Measurements from ENCODE around the gene CRIP2.

CRIP2 gene

GRCh38 chr14:105440554-105440900, 34.1 kb upstream of the CRIP2 start:
- Histone ChIP-seq H4K20me1 (ENCODE audit: insufficient read depth) (peaks cover 9% of the 10 kb centered on the region; the same call in 1 of the 2 replicates), H3K36me3 (ENCODE audit: insufficient read depth) (no peaks in the 10 kb centered on the region)

GRCh38 chr14:105440992-105441391, 33.6 kb upstream of the CRIP2 start:
- Histone ChIP-seq H3K27ac (no peak overlapping the region), H4K20me1 (ENCODE audit: insufficient read depth) (peaks cover 9% of the 10 kb centered on the region; the same call in 1 of the 2 replicates), H3K4me1 (ENCODE audit: low read depth, poor library complexity, severe bottlenecking) (no peaks in the 10 kb centered on the region), H2AFZ (ENCODE audit: low read depth) (no peak overlapping the region), H3K79me2 (ENCODE audit: insufficient read depth, low read depth) (peaks cover 18% of the 10 kb centered on the region), H3K27me3 (ENCODE audit: insufficient read depth, low read depth) (no peaks in the 10 kb centered on the region), H3K9ac (no peak overlapping the region), H3K4me2 (no peak overlapping the region), H3K4me3 (IDR thresholded peaks at IDR 0.05; ENCODE audit: insufficient read depth, low read depth, low read length) (no peak overlapping the region), H3K36me3 (ENCODE audit: insufficient read depth) (no peaks in the 10 kb centered on the region)
- TF ChIP-seq CTCF (conservative IDR thresholded peaks at IDR 0.05; ENCODE audit: low read depth, low read length) = no peak

More at GRCh38 chr14:105440554-105440900, 34.1 kb upstream of the CRIP2 start:
- no peak for TF ChIP-seq CTCF (conservative IDR thresholded peaks at IDR 0.05; ENCODE audit: low read depth, low read length)
- no peak overlapping the region for H2AFZ ChIP-seq (ENCODE audit: low read depth)
- no peak overlapping the region for H3K4me2 ChIP-seq
- H3K27me3 ChIP-seq (ENCODE audit: insufficient read depth, low read depth) = no peaks in the 10 kb centered on the region
- H3K79me2 ChIP-seq (ENCODE audit: insufficient read depth, low read depth) = peaks cover 23% of the 10 kb centered on the region
- peaks cover under 1% of the 10 kb centered on the region for H3K4me1 ChIP-seq (ENCODE audit: low read depth, poor library complexity, severe bottlenecking)
- no peak overlapping the region for H3K4me3 ChIP-seq (IDR thresholded peaks at IDR 0.05; ENCODE audit: insufficient read depth, low read depth, low read length)
- no peak overlapping the region for H3K27ac ChIP-seq
- H3K9ac ChIP-seq = no peak overlapping the region

- Histone ChIP-seq H3K79me2 (ENCODE audit: insufficient read depth, low read depth) (peaks cover 8% of the 10 kb centered on the region; the same call in 1 of the 2 replicates), H2AFZ (ENCODE audit: low read depth) (no peak overlapping the region), H3K27me3 (ENCODE audit: insufficient read depth, low read depth) (no peaks in the 10 kb centered on the region), H3K4me2 (no peak overlapping the region), H3K4me3 (IDR thresholded peaks at IDR 0.05; ENCODE audit: insufficient read depth, low read depth, low read length) (no peak overlapping the region), H3K36me3 (ENCODE audit: insufficient read depth) (no peaks in the 10 kb centered on the region), H3K27ac (no peak overlapping the region), H3K9ac (no peak overlapping the region), H3K4me1 (ENCODE audit: low read depth, poor library complexity, severe bottlenecking) (no peaks in the 10 kb centered on the region), H4K20me1 (ENCODE audit: insufficient read depth) (no peaks in the 10 kb centered on the region)
- TF ChIP-seq CTCF (conservative IDR thresholded peaks at IDR 0.05; ENCODE audit: low read depth, low read length) = no peak
Observed at GRCh38 chr14:105442125-105442524, 32.5 kb upstream of the CRIP2 start.

- Histone ChIP-seq H3K27ac (no peak overlapping the region), H3K79me2 (ENCODE audit: insufficient read depth, low read depth) (0 out of 2 replicates have a peak, but pooled peaks cover under 1% of the 10 kb centered on the region), H3K4me2 (no peak overlapping the region), H3K9ac (no peak overlapping the region), H2AFZ (ENCODE audit: low read depth) (no peak overlapping the region), H3K27me3 (ENCODE audit: insufficient read depth, low read depth) (no peaks in the 10 kb centered on the region), H3K4me1 (ENCODE audit: low read depth, poor library complexity, severe bottlenecking) (no peaks in the 10 kb centered on the region), H4K20me1 (ENCODE audit: insufficient read depth) (no peaks in the 10 kb centered on the region), H3K36me3 (ENCODE audit: insufficient read depth) (no peaks in the 10 kb centered on the region), H3K4me3 (IDR thresholded peaks at IDR 0.05; ENCODE audit: insufficient read depth, low read depth, low read length) (no peak overlapping the region)
- no peak for TF ChIP-seq CTCF (conservative IDR thresholded peaks at IDR 0.05; ENCODE audit: low read depth, low read length)
Observed at GRCh38 chr14:105442834-105443233, 31.8 kb upstream of the CRIP2 start.

Measured in KMS-11 (cell line).